Right lobe of liver (tissue), 6 donors: ENCODE measurements around the gene TMC1. TPM values are rescaled to one million over a fixed set of nuclear protein-coding genes. Genes with fewer than 3 reads are reported as not detected.

ENCODE experiments used
- ATAC-seq, 4 donors: fragments of 200-7000 bp; cut with Tn5 transposase; one replicate each; pipeline ENCODE4 v1.9.1; 2020; ENCODE audit warnings: mild to moderate bottlenecking in 4 of 4, moderate library complexity in 4 of 4
- DNase-seq, 3 donors: peaks; one replicate each; pipeline ENCODE4 v3.0.0-alpha.2; 2020
- H3K27ac ChIP-seq, 3 donors: fragments of 200-600 bp; one replicate each; pipeline ENCODE4 v1.8.0; 2022
- H3K27me3 ChIP-seq, 2 donors: fragments of 200-600 bp; one replicate each; pipeline ENCODE4 v1.8.0; 2022
- H3K36me3 ChIP-seq, 4 donors: fragments of 200-600 bp; sonication (generic) in 1 of 4; one replicate each; pipeline versions ENCODE4 v1.5.1 to v1.8.0; 2017 to 2022; ENCODE audit warnings: control low read depth in 1 of 4
- H3K4me1 ChIP-seq, 4 donors: fragments of 200-600 bp; sonication (generic) in 1 of 4; one replicate each; pipeline versions ENCODE4 v1.5.1 to v1.8.0; 2017 to 2022; ENCODE audit warnings: control low read depth in 1 of 4
- H3K4me3 ChIP-seq, 3 donors: fragments of 200-600 bp; one replicate each; pipeline ENCODE4 v1.8.0; 2022
- H3K9me3 ChIP-seq, 4 donors: fragments of 200-600 bp; sonication (generic) in 1 of 4; one replicate each; pipeline versions ENCODE4 v1.5.1 to v1.8.0; 2017 to 2022; ENCODE audit warnings: control low read depth in 1 of 4
- POLR2A ChIP-seq: fragments of 450-650 bp; IDR thresholded peaks from one replicate; pipeline ENCODE4 v1.6.1; 2017; ENCODE audit warnings: antibody characterized with exemption, mild to moderate bottlenecking
- WGBS: methylation state at CpG from one replicate; pipeline ENCODE4 v1.1.6; 2018; ENCODE audit warnings: low coverage, low lambda C conversion rate; ENCODE audit not compliant: insufficient coverage; ENCODE audit errors: missing lambda C conversion rate; 5-methylcytosine and 5-hydroxymethylcytosine counted together
- intact Hi-C, 2 donors: fragments of 100-400 bp; cut with DNase I; formaldehyde crosslinking; loops; one replicate each; pipeline versions ENCODE4 v1.11.2 to v1.14.1; 2022
- total RNA-seq, 6 experiments: library from RNA; depleted of rRNA in 2 of 6; stranded (reverse); fragments of >200 nt in 2 of 6; fragmentation: NEBNext Ultra II Directional in 3 of 6; extraction: Animal tissue kit (Norgen Biotek cat#: 25700) in 3 of 6; gene quantifications; one replicate each; pipeline versions ENCODE4 v1.1.0 to v1.2.4, GENCODE V29; 2016 to 2023
- TF ChIP-seq, protein P1 (sequence below), 4 donors: fragments of 200-600 bp in 3 of 4; fragments of 450-650 bp in 1 of 4; IDR thresholded peaks; one replicate each; pipeline versions ENCODE4 v1.5.1 to v1.8.0; 2016 to 2022; ENCODE audit warnings: antibody characterized with exemption in 4 of 4, mild to moderate bottlenecking in 2 of 4
- donor health status: DM: no; HTN: yes; CAD: no.
- donor health status: DM: no; HTN: no; CAD: no.
- donor health status: DM: no; HTN: no; CAD: no.
- donor health status: DM: no; HTN: yes; CAD: no.
- donor health status: DM: no; HTN: yes; CAD: no.

TMC1 gene
- total RNA-seq, 6 experiments from 2014 or later = 0.06 to 0.42 TPM; not detected in 4

DNA sequence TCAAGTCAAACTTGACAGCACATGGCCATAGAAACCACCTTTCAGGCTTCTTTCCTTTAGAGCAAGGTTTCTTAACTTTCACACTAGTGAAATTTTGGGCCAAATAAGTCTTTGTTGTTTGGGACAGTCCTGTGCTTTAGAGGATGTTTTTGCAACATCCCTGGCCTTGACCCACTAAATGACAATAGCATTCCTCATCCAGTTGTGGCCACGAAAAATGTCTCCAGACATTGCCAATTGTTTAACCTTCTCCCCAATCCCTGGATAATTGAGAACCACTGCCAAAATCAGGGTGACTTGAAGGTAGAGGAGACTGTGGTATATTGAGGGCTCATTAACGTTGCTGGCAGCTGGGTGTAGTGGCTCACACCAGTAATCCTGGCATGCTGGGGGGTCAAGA lies 359.4 kb downstream of the TMC1 start:
- Histone ChIP-seq H3K4me1 (no peaks in the 10 kb centered on the region), H3K9me3 (no peaks in the 10 kb centered on the region), H3K27ac (no peak overlapping the region), H3K4me3 (no peak overlapping the region), H3K27me3 (no peaks in the 10 kb centered on the region), H3K36me3 (peaks cover 0 to 4% (median 0%) of the 10 kb centered on the region in 4 donors)
- DNase-seq = no peak
- no peak for ATAC-seq
- 29% methylated on average over 1 of the region's 2 CpGs for WGBS
- no peak for TF ChIP-seq POLR2A
- TF ChIP-seq, protein P1, sequence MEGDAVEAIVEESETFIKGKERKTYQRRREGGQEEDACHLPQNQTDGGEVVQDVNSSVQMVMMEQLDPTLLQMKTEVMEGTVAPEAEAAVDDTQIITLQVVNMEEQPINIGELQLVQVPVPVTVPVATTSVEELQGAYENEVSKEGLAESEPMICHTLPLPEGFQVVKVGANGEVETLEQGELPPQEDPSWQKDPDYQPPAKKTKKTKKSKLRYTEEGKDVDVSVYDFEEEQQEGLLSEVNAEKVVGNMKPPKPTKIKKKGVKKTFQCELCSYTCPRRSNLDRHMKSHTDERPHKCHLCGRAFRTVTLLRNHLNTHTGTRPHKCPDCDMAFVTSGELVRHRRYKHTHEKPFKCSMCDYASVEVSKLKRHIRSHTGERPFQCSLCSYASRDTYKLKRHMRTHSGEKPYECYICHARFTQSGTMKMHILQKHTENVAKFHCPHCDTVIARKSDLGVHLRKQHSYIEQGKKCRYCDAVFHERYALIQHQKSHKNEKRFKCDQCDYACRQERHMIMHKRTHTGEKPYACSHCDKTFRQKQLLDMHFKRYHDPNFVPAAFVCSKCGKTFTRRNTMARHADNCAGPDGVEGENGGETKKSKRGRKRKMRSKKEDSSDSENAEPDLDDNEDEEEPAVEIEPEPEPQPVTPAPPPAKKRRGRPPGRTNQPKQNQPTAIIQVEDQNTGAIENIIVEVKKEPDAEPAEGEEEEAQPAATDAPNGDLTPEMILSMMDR (IDR thresholded peaks at IDR 0.05) = no peak
- intact Hi-C loops = no loop called here

DNA sequence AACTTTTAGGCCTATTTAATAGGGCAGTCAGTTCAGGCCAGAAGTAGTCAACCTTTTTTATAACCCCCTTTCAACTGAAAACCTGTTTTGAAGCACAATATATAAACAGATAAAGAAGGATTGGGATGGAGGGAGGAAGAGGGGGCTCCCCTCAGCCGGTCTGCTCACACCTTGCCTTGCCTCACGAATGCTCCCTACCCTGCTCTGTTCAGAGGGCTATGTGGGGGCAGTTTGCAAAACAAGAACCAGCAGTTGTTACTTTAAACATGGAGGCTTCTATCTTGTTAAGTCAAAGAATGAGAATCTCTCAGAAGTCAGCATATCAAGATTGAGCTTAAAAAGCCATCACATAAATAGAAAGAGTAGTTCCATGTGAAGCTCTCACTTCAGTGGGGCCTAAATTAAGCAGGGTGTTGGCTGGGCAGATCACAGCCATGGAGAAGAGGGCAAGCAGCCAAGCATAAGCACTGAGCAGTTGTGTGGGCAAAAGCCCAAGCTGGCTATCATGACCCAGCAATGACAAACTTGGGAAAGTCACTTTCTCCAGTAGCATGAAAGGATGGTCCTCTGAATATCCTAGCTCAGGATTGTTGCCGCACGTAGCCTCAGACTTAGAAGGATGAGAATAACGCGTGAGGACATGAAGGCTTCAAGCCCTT lies 360.8 kb downstream of the TMC1 start:
- TF ChIP-seq POLR2A = no peak
- TF ChIP-seq, protein P1 (IDR thresholded peaks at IDR 0.05) = no peak

DNA sequence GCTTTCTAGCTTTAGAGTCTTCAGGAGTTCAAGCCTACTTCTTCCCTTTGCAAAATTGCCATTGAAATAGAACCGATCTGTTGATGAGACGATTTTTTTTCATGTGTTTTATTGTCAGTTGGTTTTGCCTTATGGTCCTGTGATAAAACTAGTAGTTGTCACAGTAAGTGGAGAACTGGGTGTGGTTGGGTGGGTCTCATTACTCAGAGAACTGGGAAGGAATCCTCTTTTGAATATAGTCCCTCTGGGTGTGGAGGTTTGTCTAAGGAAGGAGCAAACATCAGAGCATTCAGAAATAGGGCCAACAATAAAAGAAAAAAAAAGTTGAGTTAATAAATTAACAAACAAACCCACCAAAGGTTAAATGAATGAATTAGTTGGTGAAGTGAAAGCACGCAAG lies 362.5 kb downstream of the TMC1 start:
- H3K27ac ChIP-seq = no peak overlapping the region
- intact Hi-C loops = no loop called here
- no peak for TF ChIP-seq POLR2A
- TF ChIP-seq, protein P1 (IDR thresholded peaks at IDR 0.05) = no peak
- no peaks in the 10 kb centered on the region for H3K4me1 ChIP-seq
- no peak overlapping the region for H3K4me3 ChIP-seq
- peaks cover 0 to 8% (median 0%) of the 10 kb centered on the region in 4 donors for H3K36me3 ChIP-seq
- H3K9me3 ChIP-seq = no peaks in the 10 kb centered on the region
- WGBS = 94% methylated on average over 2 of the region's 3 CpGs
- H3K27me3 ChIP-seq = no peaks in the 10 kb centered on the region
- DNase-seq (no peak), ATAC-seq (no peak)

More for the DNA sequence above, 360.8 kb downstream of the TMC1 start:
- WGBS = 88% methylated on average over 6 of the region's 6 CpGs
- intact Hi-C loops = no loop called here
- DNase-seq (peak in 1 of 3 donors; percentile 33), ATAC-seq (peak in 3 of 4 donors; percentile 53 to 79 (median 68))
- Histone ChIP-seq H3K27me3 (no peaks in the 10 kb centered on the region), H3K4me3 (no peak overlapping the region), H3K36me3 (peaks cover 0 to 8% (median 0%) of the 10 kb centered on the region in 4 donors), H3K27ac (no peak overlapping the region), H3K4me1 (no peaks in the 10 kb centered on the region), H3K9me3 (no peaks in the 10 kb centered on the region)

DNA sequence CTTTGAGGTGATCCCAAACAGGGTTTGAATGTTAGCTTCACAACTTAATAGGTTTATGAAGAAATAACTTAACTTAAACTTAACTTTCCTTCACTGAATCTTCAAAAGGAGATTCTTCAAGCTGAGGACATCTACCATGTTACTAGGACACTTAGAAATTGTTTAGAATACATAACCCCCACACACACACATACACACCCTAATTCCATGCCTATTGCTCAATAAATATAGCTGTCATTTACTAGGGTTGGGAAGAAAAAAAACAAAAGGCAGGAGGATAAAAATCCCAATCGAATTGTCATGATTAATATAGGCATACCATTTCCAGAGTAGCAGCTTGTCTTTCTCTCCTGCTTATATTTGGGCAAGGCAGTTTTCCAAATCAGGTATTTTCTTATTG lies 363.1 kb downstream of the TMC1 start:
- intact Hi-C loops = no loop called here
- Histone ChIP-seq H3K36me3 (peaks cover 0 to 10% (median 2%) of the 10 kb centered on the region in 4 donors), H3K27me3 (no peaks in the 10 kb centered on the region), H3K4me1 (no peaks in the 10 kb centered on the region), H3K9me3 (no peaks in the 10 kb centered on the region), H3K27ac (no peak overlapping the region), H3K4me3 (no peak overlapping the region)
- TF ChIP-seq, protein P1 (IDR thresholded peaks at IDR 0.05) = no peak
- TF ChIP-seq POLR2A = no peak
- DNase-seq (no peak), ATAC-seq (no peak)
- WGBS = 83% methylated on average over 1 of the region's 1 CpG

Other genes starting within 250 kb of the TMC1 start
- gene ZFAND5, start 156.4 kb upstream of the TMC1 start, total RNA-seq = 100 to 1,000 TPM in 3 of 6 experiments, 10 to 100 TPM in 3; 88.4 to 119 (median 100) TPM